HFF-Myc (cell line): ENCODE data around the gene RADIL.

Experiments used
- DNase-seq: peaks from one replicate; pipeline ENCODE4 v3.0.0-alpha.2; 2011; ENCODE audit warnings: low read depth; ENCODE audit errors: extremely low read depth
- H3K4me3 ChIP-seq: replicated peaks from 2 replicates; pipeline ENCODE4 v1.5.1; 2011; ENCODE audit warnings: low read depth, mild to moderate bottlenecking, control low read depth, low read length
- TF ChIP-seq, protein P1 (sequence below): IDR thresholded peaks from 2 replicates; pipeline ENCODE4 v1.5.1; 2012; ENCODE audit warnings: mild to moderate bottlenecking, low read depth, low read length, control low read depth; ENCODE audit errors: missing control alignments

Gene RADIL

DNA sequence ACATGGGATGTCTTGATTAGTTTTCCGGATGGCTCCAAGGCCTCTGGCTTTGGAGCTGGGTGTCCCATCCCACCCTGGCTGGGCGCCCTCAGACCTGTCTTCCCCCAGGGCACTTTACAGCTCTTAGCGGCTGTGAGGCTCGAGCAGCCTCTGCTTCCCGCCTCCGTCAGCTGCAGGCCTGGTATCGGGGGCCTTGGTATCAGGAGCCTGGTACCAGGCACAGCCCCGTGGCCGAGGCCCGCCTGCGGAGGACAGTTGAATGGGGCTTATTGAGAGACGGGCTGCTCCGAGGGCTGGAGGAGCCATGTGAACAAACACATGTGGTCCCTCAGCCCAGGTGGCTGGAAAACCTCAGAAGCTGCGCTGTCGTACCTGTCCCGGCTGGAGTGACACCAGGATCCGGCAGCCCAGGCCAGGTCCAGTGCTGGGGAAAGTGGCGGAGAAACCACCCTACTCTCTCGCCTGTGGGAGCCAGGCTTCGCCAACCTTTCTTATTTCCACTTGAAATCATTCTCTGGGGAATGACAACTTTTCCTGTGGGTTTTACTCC is 132.0 kb downstream of the RADIL start:
- no peak overlapping the region for H3K4me3 ChIP-seq
- TF ChIP-seq, protein P1, sequence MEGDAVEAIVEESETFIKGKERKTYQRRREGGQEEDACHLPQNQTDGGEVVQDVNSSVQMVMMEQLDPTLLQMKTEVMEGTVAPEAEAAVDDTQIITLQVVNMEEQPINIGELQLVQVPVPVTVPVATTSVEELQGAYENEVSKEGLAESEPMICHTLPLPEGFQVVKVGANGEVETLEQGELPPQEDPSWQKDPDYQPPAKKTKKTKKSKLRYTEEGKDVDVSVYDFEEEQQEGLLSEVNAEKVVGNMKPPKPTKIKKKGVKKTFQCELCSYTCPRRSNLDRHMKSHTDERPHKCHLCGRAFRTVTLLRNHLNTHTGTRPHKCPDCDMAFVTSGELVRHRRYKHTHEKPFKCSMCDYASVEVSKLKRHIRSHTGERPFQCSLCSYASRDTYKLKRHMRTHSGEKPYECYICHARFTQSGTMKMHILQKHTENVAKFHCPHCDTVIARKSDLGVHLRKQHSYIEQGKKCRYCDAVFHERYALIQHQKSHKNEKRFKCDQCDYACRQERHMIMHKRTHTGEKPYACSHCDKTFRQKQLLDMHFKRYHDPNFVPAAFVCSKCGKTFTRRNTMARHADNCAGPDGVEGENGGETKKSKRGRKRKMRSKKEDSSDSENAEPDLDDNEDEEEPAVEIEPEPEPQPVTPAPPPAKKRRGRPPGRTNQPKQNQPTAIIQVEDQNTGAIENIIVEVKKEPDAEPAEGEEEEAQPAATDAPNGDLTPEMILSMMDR, result no peak
- DNase-seq, result no peak

DNA sequence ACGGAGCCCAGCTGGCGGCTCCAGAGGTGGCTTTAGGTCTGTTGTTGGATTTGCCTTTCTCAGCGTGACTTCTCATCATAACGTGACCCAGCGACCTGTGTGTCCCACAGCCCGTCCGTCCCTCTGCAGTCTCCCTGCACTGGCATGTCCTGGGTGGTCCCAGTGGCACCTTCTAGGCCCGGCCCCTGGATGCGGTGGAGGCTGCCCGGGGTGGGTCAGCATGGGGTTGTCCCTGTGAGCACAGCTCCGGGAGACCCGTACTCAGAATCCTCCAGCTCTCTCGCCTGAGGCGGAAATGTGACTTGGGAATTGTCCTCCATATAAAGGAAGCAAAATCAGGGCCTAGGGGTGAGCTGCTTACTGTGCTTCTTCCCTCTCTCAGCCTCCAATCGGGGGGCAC is 133.7 kb downstream of the RADIL start:
- no peak overlapping the region for H3K4me3 ChIP-seq
- no peak for DNase-seq
- TF ChIP-seq, protein P1, result no peak

DNA sequence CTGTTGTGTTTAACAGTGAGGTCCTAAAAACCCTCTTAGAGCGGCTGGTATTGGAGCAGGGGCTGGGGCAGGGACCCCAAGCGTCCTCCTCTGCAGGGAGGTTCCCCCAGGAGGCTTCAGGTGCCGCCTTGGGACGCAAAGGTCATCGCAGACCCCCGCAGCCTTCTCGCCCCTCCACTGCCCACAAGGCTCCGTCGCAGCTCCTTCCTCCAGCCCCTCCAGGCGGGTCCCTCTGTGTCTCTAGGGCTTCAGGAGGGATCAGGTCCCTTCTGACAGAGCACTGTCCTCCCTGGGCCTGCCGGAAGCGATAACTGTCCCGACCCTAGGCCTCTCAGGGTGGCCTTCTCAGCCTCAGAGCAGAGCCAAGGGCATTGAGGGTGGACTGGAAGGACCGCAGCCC is 134.2 kb downstream of the RADIL start:
- TF ChIP-seq, protein P1, result no peak
- no peak for DNase-seq
- H3K4me3 ChIP-seq, result no peak overlapping the region
